22Rv1 (cell line): ENCODE measurements around the gene ACAP2.

ENCODE experiments used
- H3K27ac ChIP-seq: fragments of 450-650 bp; 2 replicates; pipeline ENCODE4 v1.5.1; 2017
- CTCF ChIP-seq: fragments of 450-650 bp; IDR thresholded peaks from 2 replicates; pipeline ENCODE4 v1.5.1; 2017; ENCODE audit warnings: mild to moderate bottlenecking
- ZFX ChIP-seq: fragments of 450-650 bp; IDR thresholded peaks from 2 replicates; pipeline ENCODE4 v1.6.1; 2017; ENCODE audit warnings: antibody characterized with exemption, borderline replicate concordance

The ACAP2 gene

GRCh38 chr3:195441476-195441991 lies 1.3 kb downstream of the ACAP2 start:
- TF ChIP-seq CTCF: no peak
- no peak for TF ChIP-seq ZFX

GRCh38 chr3:195441051-195441450 lies 1.8 kb downstream of the ACAP2 start:
- TF ChIP-seq ZFX (no peak), CTCF (no peak)
- H3K27ac ChIP-seq: peak overlapping the region; percentile 84

More at GRCh38 chr3:195441476-195441991, 1.3 kb downstream of the ACAP2 start:
- peak overlapping the region; percentile 84 for H3K27ac ChIP-seq

GRCh38 chr3:195440379-195440778 lies 2.4 kb downstream of the ACAP2 start:
- TF ChIP-seq CTCF: no peak
- TF ChIP-seq ZFX: no peak

GRCh38 chr3:195438371-195438770 lies 4.4 kb downstream of the ACAP2 start:
- no peak overlapping the region for H3K27ac ChIP-seq
- TF ChIP-seq CTCF (no peak), ZFX (no peak)

More at GRCh38 chr3:195440379-195440778, 2.4 kb downstream of the ACAP2 start:
- no peak overlapping the region for H3K27ac ChIP-seq

GRCh38 chr3:195425849-195426248 lies 17.0 kb downstream of the ACAP2 start:
- no peak overlapping the region for H3K27ac ChIP-seq
- TF ChIP-seq ZFX (no peak), CTCF (no peak)

GRCh38 chr3:195423818-195424217 lies 19.0 kb downstream of the ACAP2 start:
- no peak for TF ChIP-seq ZFX
- TF ChIP-seq CTCF: no peak
- no peak overlapping the region for H3K27ac ChIP-seq

GRCh38 chr3:195421400-195421799 lies 21.4 kb downstream of the ACAP2 start:
- TF ChIP-seq CTCF (no peak), ZFX (no peak)
- no peak overlapping the region for H3K27ac ChIP-seq
